Uterus (tissue), 4 donors: Measurements from ENCODE around the gene CD2BP2. TPM values are rescaled to one million over a fixed set of nuclear protein-coding genes. Genes with fewer than 3 reads are reported as not detected.

Experiments
- DNase-seq, 2 donors: peaks; one replicate each; pipeline ENCODE4 v3.0.0-alpha.2; 2019 to 2020
- H3K27ac ChIP-seq, 2 donors: fragments of 200-600 bp; sonication (generic); 1 replicate in 1 of 2; 2 replicates in 1 of 2; pipeline ENCODE4 v1.5.1; 2016 to 2018
- H3K27me3 ChIP-seq, 2 donors: fragments of 200-600 bp; sonication (generic); one replicate each; pipeline ENCODE4 v1.5.1; 2018 to 2019; ENCODE audit warnings: control low read depth in 1 of 2
- H3K36me3 ChIP-seq, 2 donors: fragments of 200-600 bp; sonication (generic); one replicate each; pipeline ENCODE4 v1.5.1; 2019; ENCODE audit warnings: control low read depth in 1 of 2
- H3K4me1 ChIP-seq, 2 donors: fragments of 200-600 bp; sonication (generic); one replicate each; pipeline ENCODE4 v1.5.1; 2018 to 2019; ENCODE audit warnings: control low read depth in 1 of 2
- H3K4me3 ChIP-seq, 2 donors: fragments of 200-600 bp; sonication (generic); 1 replicate in 1 of 2; 2 replicates in 1 of 2; pipeline ENCODE4 v1.5.1; 2018 to 2019; ENCODE audit warnings: mild to moderate bottlenecking in 1 of 2
- H3K9me3 ChIP-seq, 2 donors: fragments of 200-600 bp; sonication (generic); one replicate each; pipeline ENCODE4 v1.5.1; 2019; ENCODE audit warnings: control low read depth in 1 of 2
- POLR2A ChIP-seq, 2 donors: fragments of 450-650 bp; IDR thresholded peaks; one replicate each; pipeline ENCODE4 v1.6.1; 2016; ENCODE audit warnings: antibody characterized with exemption in 2 of 2, mild to moderate bottlenecking in 1 of 2, moderate library complexity in 1 of 2
- intact Hi-C: fragments of 100-400 bp; cut with DNase I; formaldehyde crosslinking; loops from one replicate; pipeline ENCODE4 v1.15.1; 2023; ENCODE audit warnings: low total_unique reads
- total RNA-seq, 4 donors: library from RNA; depleted of rRNA in 3 of 4; stranded (reverse); fragments of >200 nt in 3 of 4; gene quantifications; one replicate each; pipeline versions ENCODE4 v1.1.0 to v1.2.4, GENCODE V29; 2014 to 2023
- TF ChIP-seq, protein P1 (sequence below), 4 experiments: fragments of 200-600 bp in 2 of 4; fragments of 450-650 bp in 2 of 4; sonication (generic) in 2 of 4; IDR thresholded peaks; one replicate each; pipeline ENCODE4 v1.5.1; 2016 to 2019; ENCODE audit warnings: antibody characterized with exemption in 4 of 4, mild to moderate bottlenecking in 2 of 4, moderate library complexity in 1 of 4
- donor health status: DM: yes; HTN: yes; CAD: no.

The CD2BP2 gene
- total RNA-seq, 4 donors from 2014 or later: 27.9 to 74.7 (median 32.8) TPM

DNA sequence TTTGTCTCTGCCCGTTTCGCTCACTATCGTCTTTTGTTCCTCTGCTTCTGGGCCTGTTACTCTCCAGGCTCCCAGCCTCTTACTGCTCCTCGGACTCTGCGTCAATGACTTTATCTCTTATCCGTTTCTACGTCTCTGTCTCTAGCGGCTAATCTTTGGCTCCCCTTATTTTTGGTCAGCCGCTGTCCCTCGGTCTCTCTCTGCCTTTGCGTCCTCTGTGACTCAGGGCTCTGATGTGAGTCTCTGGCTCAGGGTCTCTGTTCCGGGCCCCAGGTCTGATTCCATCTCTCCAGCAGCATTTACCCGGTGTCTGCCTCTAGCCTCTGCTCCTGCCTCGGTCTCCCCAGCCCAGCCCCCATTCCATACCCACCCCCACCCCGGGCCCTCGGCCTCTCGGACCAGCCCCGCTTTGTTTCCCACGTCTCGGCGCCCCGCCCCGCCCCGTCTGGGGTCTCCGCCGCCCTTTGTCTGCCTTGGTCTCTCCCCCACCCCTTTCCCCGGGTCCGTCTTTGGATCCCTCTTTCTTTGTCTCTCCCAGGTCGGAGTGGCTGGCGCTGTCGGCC, 39.6 kb upstream of the CD2BP2 start:
- Histone ChIP-seq H3K4me3 (peak overlapping the region; percentile 60 to 62), H3K36me3 (no peaks in the 10 kb centered on the region), H3K27me3 (no peaks in the 10 kb centered on the region), H3K9me3 (no peaks in the 10 kb centered on the region), H3K4me1 (peaks cover 0 to 7% of the 10 kb centered on the region in 2 donors), H3K27ac (peak overlapping the region; percentile 61 to 70)
- intact Hi-C loops: no loop called here
- TF ChIP-seq, protein P1, sequence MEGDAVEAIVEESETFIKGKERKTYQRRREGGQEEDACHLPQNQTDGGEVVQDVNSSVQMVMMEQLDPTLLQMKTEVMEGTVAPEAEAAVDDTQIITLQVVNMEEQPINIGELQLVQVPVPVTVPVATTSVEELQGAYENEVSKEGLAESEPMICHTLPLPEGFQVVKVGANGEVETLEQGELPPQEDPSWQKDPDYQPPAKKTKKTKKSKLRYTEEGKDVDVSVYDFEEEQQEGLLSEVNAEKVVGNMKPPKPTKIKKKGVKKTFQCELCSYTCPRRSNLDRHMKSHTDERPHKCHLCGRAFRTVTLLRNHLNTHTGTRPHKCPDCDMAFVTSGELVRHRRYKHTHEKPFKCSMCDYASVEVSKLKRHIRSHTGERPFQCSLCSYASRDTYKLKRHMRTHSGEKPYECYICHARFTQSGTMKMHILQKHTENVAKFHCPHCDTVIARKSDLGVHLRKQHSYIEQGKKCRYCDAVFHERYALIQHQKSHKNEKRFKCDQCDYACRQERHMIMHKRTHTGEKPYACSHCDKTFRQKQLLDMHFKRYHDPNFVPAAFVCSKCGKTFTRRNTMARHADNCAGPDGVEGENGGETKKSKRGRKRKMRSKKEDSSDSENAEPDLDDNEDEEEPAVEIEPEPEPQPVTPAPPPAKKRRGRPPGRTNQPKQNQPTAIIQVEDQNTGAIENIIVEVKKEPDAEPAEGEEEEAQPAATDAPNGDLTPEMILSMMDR (IDR thresholded peaks at IDR 0.05): no peak
- TF ChIP-seq POLR2A (IDR thresholded peaks at IDR 0.05): no peak
- no peak for DNase-seq

DNA sequence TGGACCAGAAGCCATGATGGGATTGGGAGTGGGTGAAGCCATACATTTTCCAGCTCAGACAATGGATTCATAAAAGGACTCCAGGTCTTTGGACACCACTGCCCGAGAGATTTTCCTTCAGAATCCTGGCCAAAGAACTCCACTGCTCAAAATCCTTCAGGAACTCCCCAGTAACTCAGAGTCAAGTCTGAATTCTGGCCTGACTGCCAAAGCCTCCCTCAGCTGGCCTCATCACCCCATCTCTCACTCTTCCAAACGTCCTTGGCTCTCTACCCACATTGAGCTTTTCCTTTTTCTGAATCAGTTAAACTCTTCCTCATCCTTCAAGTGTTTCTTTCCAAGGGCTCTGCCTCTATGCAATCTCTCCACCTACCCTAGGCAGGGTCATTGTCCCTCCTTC, 28.4 kb upstream of the CD2BP2 start:
- DNase-seq: no peak
- no peaks in the 10 kb centered on the region for H3K4me1 ChIP-seq
- H3K36me3 ChIP-seq: no peaks in the 10 kb centered on the region
- intact Hi-C loops: no loop called here
- no peaks in the 10 kb centered on the region for H3K9me3 ChIP-seq
- TF ChIP-seq POLR2A (IDR thresholded peaks at IDR 0.05): no peak
- TF ChIP-seq, protein P1 (IDR thresholded peaks at IDR 0.05): no peak
- H3K27me3 ChIP-seq: no peaks in the 10 kb centered on the region
- no peak overlapping the region for H3K27ac ChIP-seq
- no peak overlapping the region for H3K4me3 ChIP-seq

DNA sequence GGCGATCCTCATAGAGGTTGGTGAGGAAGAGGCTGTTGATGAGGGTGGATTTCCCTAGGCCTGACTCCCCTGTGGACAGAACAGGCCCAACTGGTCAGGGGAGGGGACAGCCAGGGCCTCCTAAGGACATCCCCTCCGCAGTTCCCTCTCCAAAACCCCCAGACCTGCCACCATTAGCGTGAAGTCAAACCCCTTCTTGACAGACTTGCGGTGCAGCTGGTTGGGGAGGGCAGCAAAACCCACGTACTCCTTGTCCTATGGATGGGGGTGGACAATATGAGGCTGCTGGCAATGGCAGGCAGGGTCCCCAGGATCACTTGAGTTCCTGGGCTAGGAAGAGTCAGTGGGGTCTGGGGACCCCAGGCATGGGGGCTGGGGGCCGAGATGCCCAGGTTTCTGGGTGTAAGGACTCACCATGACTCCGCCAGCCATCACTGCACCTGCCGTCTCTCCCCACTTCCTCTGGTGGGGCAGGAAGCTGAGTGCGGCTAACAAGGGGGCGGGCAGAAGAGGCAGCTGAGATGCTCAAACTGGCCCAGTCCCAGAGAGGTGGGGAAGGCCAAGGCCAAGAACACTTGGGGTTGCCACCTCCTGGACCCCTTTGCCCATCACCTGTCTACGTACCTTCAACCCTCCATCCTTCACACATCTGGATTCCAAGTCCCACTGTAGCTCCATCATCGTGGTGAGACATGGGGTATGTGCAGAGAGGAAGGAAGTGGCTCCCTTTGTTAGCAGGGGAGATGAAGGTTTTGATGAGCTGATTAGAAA, 27.2 kb upstream of the CD2BP2 start, which contains the start of gene SEPTIN1:
SEPTIN1 (minus strand) TSS at position 451 of the 771 bp plus-strand sequence; CDS start at position 432, 19 bp downstream.
- peak within 1 kb of the TSS in 1 of 2 donors; percentile 4 for H3K27ac ChIP-seq
- intact Hi-C loops: no loop called here

DNA sequence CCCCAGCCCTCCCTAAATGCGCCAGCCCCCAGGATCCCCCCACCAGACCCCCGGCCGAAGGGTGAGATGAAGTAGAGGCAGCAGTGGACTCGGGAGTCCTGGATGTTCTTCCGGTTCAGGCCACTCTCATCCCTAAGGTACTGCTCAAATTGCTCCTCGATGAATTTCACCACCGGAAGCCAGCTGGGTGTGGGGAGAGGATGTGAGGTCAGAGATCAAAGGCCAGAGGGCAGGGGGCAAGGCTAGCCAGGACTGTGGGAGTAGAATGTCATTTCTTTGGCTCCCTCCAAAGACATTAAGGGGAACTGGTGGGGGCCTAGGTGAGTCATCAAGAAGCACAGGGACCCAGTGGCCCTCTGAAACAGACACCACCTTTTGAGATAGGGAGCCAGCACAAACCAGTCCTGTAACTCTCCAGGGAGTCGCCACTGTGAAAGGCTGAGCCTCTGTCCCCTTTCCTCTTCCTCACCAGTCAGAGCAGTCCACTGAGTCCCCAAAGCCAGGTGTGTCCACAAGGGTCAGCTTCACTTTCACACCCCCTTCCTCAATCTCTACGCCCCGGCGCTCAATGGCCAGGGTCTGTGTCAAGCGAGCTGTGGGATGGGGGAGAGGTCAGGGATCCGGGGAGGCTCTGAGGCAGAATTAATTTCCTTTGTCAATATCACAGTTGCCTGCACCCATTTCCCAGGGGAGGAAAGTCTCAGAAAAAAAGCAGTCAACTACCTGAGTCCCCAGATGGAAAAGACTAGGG, 26.4 kb upstream of the CD2BP2 start:
- TF ChIP-seq, protein P1 (IDR thresholded peaks at IDR 0.05): no peak
- intact Hi-C loops: no loop called here
- H3K27ac ChIP-seq: no peak overlapping the region
- no peaks in the 10 kb centered on the region for H3K27me3 ChIP-seq
- H3K9me3 ChIP-seq: no peaks in the 10 kb centered on the region
- H3K4me1 ChIP-seq: no peaks in the 10 kb centered on the region
- H3K36me3 ChIP-seq: no peaks in the 10 kb centered on the region
- no peak for DNase-seq
- H3K4me3 ChIP-seq: no peak overlapping the region

More for the DNA sequence above, 27.2 kb upstream of the CD2BP2 start, which contains the start of gene SEPTIN1:
- TF ChIP-seq, protein P1 (IDR thresholded peaks at IDR 0.05): no peak
- no peak for TF ChIP-seq POLR2A (IDR thresholded peaks at IDR 0.05)
- Histone ChIP-seq H3K27me3 (no peaks in the 10 kb centered on the region), H3K4me1 (no peaks in the 10 kb centered on the region), H3K36me3 (no peaks in the 10 kb centered on the region), H3K9me3 (no peaks in the 10 kb centered on the region), H3K4me3 (no peak within 1 kb of the TSS)
- no peak for DNase-seq
